Hepatocyte (in vitro differentiated cells): Measurements from ENCODE around the gene C1orf167. TPM values are rescaled to one million over a fixed set of nuclear protein-coding genes. Genes with fewer than 3 reads are reported as not detected.
A peak's percentile ranks its signal among the peaks of the same experiment; 100 is the strongest.

Experiments
- DNase-seq: peaks from one replicate; pipeline ENCODE4 v3.0.0-alpha.2; 2016; ENCODE audit warnings: low spot score
- H2AFZ ChIP-seq: fragments of 200-600 bp; sonication (generic); 2 replicates; pipeline ENCODE4 v1.6.0; 2016; ENCODE audit warnings: antibody characterized with exemption, mild to moderate bottlenecking
- H3K27ac ChIP-seq: fragments of 200-600 bp; sonication (generic); 2 replicates; pipeline ENCODE4 v1.5.1; 2016; ENCODE audit warnings: mild to moderate bottlenecking
- H3K27me3 ChIP-seq: fragments of 200-600 bp; sonication (generic); 2 replicates; pipeline ENCODE4 v1.6.1; 2016
- H3K36me3 ChIP-seq: fragments of 200-600 bp; sonication (generic); replicated peaks from 2 replicates; pipeline ENCODE4 v1.5.1; 2016; ENCODE audit warnings: low read depth; ENCODE audit not compliant: insufficient read depth
- H3K4me1 ChIP-seq: fragments of 200-600 bp; sonication (generic); 2 replicates; pipeline ENCODE4 v1.5.1; 2016; ENCODE audit warnings: mild to moderate bottlenecking, moderate library complexity; ENCODE audit not compliant: insufficient read depth
- H3K4me2 ChIP-seq: fragments of 200-600 bp; sonication (generic); 2 replicates; pipeline ENCODE4 v1.6.0; 2016
- H3K4me3 ChIP-seq: fragments of 200-600 bp; sonication (generic); 2 replicates; pipeline ENCODE4 v1.5.1; 2016; ENCODE audit warnings: mild to moderate bottlenecking
- H3K79me2 ChIP-seq: fragments of 200-600 bp; sonication (generic); 2 replicates; pipeline ENCODE4 v1.6.0; 2017; ENCODE audit warnings: mild to moderate bottlenecking
- H3K9me2 ChIP-seq: fragments of 200-600 bp; sonication (generic); replicated peaks from 2 replicates; pipeline ENCODE4 v1.6.0; 2017; ENCODE audit warnings: mild to moderate bottlenecking; ENCODE audit not compliant: insufficient read depth
- H3K9me3 ChIP-seq: fragments of 200-600 bp; sonication (generic); 2 replicates; pipeline ENCODE4 v1.5.1; 2016; ENCODE audit warnings: low read depth, mild to moderate bottlenecking
- H4K20me1 ChIP-seq: fragments of 200-600 bp; sonication (generic); 2 replicates; pipeline ENCODE4 v1.6.0; 2016; ENCODE audit warnings: mild to moderate bottlenecking; ENCODE audit not compliant: insufficient read depth, poor library complexity, severe bottlenecking
- CTCF ChIP-seq: fragments of 200-600 bp; sonication (generic); IDR thresholded peaks from 2 replicates; pipeline ENCODE4 v1.5.1; 2016; ENCODE audit warnings: antibody characterized with exemption, mild to moderate bottlenecking; ENCODE audit not compliant: poor library complexity
- EZH2 ChIP-seq: fragments of 200-600 bp; sonication (generic); IDR thresholded peaks from 2 replicates; pipeline ENCODE4 v1.6.1; 2016; ENCODE audit warnings: antibody characterized with exemption, mild to moderate bottlenecking, borderline replicate concordance
- EZH2phosphoT487 ChIP-seq: fragments of 200-600 bp; sonication (generic); IDR thresholded peaks from one replicate; pipeline ENCODE4 v1.6.1; 2018; ENCODE audit warnings: antibody characterized with exemption, mild to moderate bottlenecking, low read depth, moderate library complexity; ENCODE audit not compliant: unreplicated experiment, severe bottlenecking
- WGBS: methylation state at CpG from one replicate; pipeline ENCODE4 v1.1.6; 2016; ENCODE audit warnings: low lambda C conversion rate; ENCODE audit errors: missing lambda C conversion rate; 5-methylcytosine and 5-hydroxymethylcytosine counted together
- polyA plus RNA-seq: library from polyadenylated mRNA; unstranded; fragments of >200 nt; fragmentation: Nextera tagmentation; extraction: Ambion mirVana; gene quantifications from 2 replicates; pipeline ENCODE4 v1.2.1, GENCODE V29; 2016
- total RNA-seq: library from RNA; depleted of rRNA; stranded (reverse); fragments of >200 nt; gene quantifications from 2 replicates; pipeline ENCODE4 v1.2.3, GENCODE V29; 2014

C1orf167 gene
- total and polyA plus RNA-seq, 2 experiments from 2014 or later = 0.37 TPM; not detected in 1

GRCh38 chr1:11807133-11807532, 45.1 kb downstream of the C1orf167 start:
- peaks cover 66% of the 10 kb centered on the region for H3K79me2 ChIP-seq
- peaks cover 25% of the 10 kb centered on the region for H3K4me1 ChIP-seq
- no peaks in the 10 kb centered on the region for H3K9me2 ChIP-seq
- WGBS = 46% methylated on average over 2 of the region's 2 CpGs
- no peaks in the 10 kb centered on the region for H3K36me3 ChIP-seq
- H3K27ac ChIP-seq = peak overlapping the region; percentile 90
- H3K4me2 ChIP-seq = peak overlapping the region; percentile 74
- no peaks in the 10 kb centered on the region for H3K27me3 ChIP-seq
- peaks cover 30% of the 10 kb centered on the region for H4K20me1 ChIP-seq
- H3K4me3 ChIP-seq = peak overlapping the region; percentile 33
- no peaks in the 10 kb centered on the region for H3K9me3 ChIP-seq
- H2AFZ ChIP-seq = no peak overlapping the region
- no peak for TF ChIP-seq EZH2phosphoT487
- TF ChIP-seq CTCF = no peak
- TF ChIP-seq EZH2 = no peak
- DNase-seq = no peak

DNA sequence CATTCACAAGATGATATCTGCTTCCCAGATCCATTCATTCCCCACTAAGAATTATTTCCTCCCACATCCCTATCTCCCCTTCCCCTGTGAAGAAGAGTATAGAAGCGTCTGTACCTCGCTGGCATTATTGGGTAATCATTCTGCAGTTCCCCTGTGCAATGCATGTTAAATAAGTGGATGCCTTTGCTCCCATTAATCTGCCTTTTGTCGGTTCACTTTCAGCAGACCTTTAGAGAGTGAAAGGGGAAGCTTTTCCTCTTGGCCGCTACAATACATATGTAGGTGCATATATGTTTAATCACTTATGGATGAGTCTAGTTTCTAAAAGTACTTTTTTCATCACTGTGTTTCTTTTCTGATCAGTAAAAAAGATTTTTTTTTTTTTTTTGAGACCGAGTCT, 51.0 kb downstream of the C1orf167 start:
- TF ChIP-seq EZH2 (no peak), EZH2phosphoT487 (no peak), CTCF (no peak)
- no peaks in the 10 kb centered on the region for H3K9me3 ChIP-seq
- H3K27ac ChIP-seq = no peak overlapping the region
- no peaks in the 10 kb centered on the region for H3K9me2 ChIP-seq
- H3K4me3 ChIP-seq = no peak overlapping the region
- no peak overlapping the region for H3K4me2 ChIP-seq
- no peaks in the 10 kb centered on the region for H3K4me1 ChIP-seq
- H3K79me2 ChIP-seq = peaks cover 65% of the 10 kb centered on the region
- H4K20me1 ChIP-seq = peaks cover 47% of the 10 kb centered on the region
- no peak for DNase-seq
- WGBS = 96% methylated on average over 5 of the region's 5 CpGs
- H2AFZ ChIP-seq = no peak overlapping the region
- no peaks in the 10 kb centered on the region for H3K36me3 ChIP-seq
- H3K27me3 ChIP-seq = no peaks in the 10 kb centered on the region

GRCh38 chr1:11817192-11817591, 55.2 kb downstream of the C1orf167 start:
- Histone ChIP-seq H3K79me2 (peaks cover 25% of the 10 kb centered on the region), H3K9me3 (no peaks in the 10 kb centered on the region), H3K36me3 (no peaks in the 10 kb centered on the region), H2AFZ (no peak overlapping the region), H3K4me3 (no peak overlapping the region), H3K9me2 (no peaks in the 10 kb centered on the region), H3K27ac (no peak overlapping the region), H3K27me3 (no peaks in the 10 kb centered on the region), H3K4me1 (peaks cover 10% of the 10 kb centered on the region), H4K20me1 (peaks cover 28% of the 10 kb centered on the region), H3K4me2 (no peak overlapping the region)
- WGBS = 94% methylated on average over 12 of the region's 12 CpGs
- no peak for DNase-seq
- TF ChIP-seq EZH2phosphoT487 (no peak), CTCF (no peak), EZH2 (no peak)

GRCh38 chr1:11822091-11822490, 60.1 kb downstream of the C1orf167 start:
- TF ChIP-seq EZH2 = no peak
- TF ChIP-seq EZH2phosphoT487 = no peak
- TF ChIP-seq CTCF = no peak
- peaks cover 3% of the 10 kb centered on the region for H4K20me1 ChIP-seq
- H3K79me2 ChIP-seq = no peaks in the 10 kb centered on the region
- H3K4me1 ChIP-seq = peaks cover 10% of the 10 kb centered on the region
- no peaks in the 10 kb centered on the region for H3K27me3 ChIP-seq
- H3K27ac ChIP-seq = peak overlapping the region; percentile 39
- H3K9me3 ChIP-seq = no peaks in the 10 kb centered on the region
- no peaks in the 10 kb centered on the region for H3K9me2 ChIP-seq
- 95% methylated on average over 3 of the region's 3 CpGs for WGBS
- no peak for DNase-seq
- H3K4me3 ChIP-seq = no peak overlapping the region
- no peak overlapping the region for H2AFZ ChIP-seq
- no peak overlapping the region for H3K4me2 ChIP-seq
- H3K36me3 ChIP-seq = no peaks in the 10 kb centered on the region
